Retina (tissue), 1 donor: ENCODE measurements around the gene CELF4.

ENCODE experiments used
- DNase-seq: peaks from one replicate; pipeline ENCODE4 v3.0.0-alpha.2; 2016

CELF4 gene

DNA sequence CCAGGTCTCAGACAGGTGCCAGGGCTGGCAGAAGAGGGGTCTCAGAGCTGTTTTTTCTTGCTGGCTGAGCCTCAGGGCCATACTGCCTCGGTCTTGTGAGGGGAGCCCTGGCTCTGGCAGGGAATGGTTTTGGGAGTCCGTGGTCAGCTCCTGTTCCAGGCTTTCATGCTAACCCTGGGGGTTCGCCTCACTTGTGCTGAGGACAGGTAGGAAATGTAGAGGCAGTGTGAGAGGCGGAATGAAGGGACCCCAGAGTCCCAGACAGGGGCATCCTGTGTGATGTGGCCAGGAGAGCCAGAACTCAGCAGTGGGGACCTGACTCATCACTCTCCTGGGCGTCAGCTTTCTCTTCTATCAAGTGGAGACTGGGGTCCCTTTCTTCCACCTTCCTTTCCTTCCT, 5.7 kb upstream of the CELF4 start:
- no peak for DNase-seq

DNA sequence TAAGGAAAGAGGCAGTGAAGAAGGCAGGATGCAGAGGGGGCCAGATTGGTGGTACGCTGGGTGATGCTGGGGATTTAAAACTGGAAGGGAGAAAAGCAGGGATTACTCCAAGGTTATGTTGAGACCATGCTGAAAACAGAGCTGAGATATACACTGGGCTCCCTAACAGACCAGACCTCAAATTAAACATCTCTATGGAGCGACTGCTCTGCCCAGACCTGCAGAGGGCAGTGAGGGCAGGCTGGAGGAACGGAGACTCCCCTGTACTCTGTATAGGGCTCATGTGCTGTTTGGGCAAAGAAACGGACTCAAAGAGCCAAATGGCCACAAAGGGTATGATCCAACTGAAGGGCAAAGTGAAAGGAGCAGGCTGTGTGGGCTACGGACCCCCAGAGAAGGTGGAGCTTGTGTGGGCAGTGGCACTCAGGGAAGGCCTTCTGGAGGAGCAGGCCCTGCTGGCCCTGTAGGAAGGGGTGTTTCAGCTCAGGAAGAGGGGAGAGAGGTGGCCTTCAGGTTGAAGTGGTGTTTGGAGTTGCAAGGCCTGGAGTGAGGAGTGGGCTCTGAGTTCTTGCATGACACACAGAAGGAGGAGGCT, 4.8 kb upstream of the CELF4 start:
- DNase-seq: no peak

DNA sequence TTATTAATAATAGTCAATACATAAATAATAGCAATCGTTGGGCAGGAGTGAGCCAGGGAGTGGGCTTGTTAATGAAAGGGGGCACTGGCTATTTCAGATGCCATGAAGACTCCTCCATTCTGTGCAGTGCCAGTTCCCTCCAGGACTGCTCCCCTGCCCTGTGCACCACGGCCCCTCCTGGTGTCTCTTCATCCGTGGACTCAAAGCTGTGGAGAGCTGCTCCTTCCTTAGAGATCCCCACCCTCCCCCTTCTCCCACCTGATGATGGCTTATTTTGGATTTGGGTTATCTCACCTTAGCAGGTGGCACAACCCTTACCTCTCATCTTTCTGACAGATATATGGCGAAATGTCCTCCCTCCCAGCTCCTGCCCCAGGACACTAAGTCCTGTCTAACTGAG, 3.1 kb upstream of the CELF4 start:
- no peak for DNase-seq

DNA sequence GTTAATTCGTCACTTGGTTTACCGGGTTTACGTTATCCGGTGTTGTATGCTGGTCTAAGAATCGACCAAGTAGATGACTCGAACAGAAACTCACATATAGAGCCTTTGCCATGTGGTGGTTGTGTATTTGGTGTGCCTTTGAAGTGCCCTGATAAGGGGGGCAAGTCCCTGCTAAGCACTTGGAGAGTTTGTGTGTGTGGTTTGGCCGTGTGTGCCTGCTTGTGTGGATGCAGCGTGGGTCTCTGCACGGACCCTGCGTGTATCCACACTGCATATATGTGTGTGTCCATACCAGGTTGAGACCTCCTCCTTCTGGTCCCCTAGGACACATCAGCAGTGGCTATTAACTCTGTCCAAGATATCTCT, 2.4 kb upstream of the CELF4 start:
- DNase-seq: peak; percentile 34

DNA sequence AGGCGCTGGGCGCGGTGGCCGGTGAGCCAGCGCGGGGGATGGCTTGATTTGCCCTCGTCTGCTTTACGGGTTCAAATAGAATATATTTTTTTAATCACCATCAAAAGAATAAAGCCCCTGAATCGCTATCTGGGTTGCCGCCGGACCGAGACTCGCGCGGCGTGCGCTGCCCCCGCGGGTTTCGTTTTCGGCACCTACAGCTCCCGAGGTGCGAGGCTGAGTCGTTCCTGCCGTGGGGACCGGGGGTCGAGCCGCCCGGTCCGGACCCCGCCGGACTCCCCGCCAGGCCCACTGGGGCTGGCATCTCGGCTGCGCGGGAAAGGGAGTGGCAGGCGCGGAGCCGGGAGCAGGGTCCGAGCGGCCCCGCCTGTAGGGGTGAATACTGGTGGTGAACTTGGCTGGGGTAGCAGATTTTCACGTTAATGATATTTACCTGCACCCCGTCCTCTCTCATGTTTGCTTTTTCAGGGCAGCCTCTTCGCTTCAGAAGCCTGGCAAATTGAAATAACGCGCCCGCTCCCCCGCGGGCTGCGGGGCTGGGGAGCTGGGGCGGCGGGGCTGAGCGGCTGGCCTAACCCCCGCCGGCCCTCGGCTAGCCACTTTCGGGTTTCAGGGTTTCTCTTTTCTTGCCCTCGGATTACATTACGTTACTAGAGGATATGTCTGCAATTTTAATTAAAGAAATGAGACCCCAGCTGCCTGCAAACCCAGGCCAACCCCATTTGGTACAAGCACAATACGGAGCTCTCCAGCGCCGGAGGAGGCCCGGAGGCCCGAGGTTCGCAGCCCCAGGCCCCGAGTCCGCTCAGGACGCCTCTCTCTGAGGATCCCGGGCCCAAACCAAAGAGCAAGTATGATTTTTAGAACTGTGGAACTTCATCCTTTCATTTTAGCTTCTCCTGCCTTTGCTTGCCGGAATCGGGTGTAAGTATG, 1.7 kb upstream of the CELF4 start:
- peak; percentile 71 for DNase-seq

DNA sequence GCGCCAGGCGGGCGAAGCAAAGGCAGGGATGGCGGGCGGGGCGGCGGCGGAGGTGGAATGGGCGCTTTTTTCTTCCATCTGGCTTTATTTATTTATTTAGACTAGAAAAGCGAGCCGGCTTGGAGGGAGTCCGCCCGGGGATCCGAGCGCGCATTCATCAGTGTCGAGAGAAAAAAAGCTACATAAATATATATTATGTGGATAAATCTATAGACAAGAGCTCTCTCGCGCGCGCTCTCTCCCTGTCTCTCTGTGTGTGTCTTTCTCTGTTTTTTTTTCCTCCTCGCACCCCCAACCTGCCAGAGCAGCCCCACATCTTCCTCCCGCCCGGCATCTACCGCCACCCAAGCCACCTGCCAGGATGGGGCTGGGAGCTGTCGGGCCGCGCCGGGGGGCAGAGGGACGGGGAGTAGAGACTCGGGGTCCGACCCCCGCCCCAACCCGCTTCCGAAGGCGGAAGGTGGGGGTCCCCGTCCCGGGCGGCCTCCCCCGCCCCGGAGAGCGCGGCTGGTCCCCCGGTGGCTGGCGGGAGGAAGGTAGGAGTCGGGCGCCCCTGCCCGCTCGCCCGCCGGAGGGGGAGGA, 972 bp upstream of the CELF4 start:
- DNase-seq: no peak

DNA sequence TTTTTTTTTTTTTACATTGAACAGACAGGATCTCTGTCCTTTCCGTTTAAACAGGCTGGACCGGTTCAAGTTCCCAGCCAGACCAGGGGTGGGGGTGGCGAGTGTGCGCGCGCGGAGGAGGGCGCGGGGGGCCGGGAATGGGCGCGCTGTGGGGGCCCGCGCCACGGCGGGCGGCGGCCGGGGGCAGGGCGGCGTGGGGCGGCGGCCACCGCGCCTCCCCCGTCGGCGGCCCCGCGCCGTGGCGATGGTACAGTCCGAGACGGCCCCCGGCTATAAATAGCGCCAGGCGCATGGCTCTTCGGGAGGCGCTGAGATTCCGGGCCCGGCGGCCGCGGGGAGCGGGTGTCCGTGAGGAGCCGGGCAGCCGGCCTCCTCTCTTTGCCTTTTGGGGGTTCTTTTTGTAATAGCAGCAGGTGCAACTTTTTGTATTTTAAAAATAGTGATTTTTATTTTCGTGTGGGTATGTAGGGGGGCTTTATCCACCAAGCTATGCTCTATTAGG, 430 bp upstream of the CELF4 start:
- peak; percentile 89 for DNase-seq

DNA sequence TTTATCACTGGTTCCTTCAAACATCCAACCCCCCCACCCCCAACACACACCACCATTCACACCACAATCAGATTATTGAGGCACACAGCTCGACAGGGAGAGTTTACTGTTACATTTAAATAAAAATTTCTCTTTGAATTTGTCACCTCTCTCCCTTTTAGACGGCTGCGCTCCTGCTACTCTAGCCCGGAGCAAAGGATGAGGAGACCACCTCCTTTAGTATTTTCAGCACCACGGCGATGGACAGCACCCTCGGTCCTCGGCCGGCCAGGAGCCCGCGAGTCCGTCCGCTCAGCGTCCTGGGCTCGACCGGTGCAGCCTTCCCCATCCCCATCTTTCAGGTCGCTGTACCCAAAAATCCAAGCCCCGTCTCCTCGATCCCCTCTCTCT, 892 bp downstream of the CELF4 start:
- peak; percentile 88 for DNase-seq

DNA sequence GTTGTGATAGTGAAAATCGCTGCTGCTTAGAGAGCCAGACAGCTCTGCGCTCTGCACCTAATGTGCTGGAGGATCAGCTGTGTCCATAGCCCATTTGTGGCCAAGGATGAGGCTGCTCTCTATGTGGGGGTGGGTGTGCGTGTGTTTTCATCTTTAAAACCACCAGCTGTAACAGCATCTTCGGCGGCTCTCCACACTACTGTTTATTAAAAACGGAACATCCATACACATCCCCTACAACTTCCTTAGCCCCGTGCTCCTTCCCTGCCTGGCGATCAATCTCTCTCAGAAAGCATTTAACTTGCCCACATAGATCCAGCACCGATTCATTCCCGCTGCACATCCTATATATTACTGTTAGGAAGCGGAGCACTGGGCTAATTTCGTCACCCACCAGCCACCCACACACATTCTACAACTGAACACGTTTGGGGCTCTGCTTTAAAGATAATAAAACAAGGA, 1.6 kb downstream of the CELF4 start:
- peak; percentile 55 for DNase-seq

DNA sequence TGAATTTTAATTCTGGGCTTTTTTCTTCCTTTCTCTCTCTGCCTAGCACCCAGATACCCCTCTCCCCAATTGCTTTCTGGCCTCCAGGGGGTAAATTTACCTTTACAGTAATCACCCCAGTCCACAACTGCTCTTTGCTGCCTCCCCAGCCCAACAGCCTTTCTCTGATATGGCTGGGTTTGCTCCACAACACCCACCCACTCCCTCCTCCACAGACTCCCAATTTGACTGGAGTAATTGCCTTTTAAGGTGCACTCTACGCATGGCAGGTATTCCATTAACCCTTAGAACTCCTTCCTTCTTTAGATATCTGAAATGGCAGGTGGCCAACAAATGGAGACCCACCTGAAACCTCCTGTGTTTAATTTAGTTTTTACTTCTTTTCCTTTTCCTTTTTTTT, 3.6 kb downstream of the CELF4 start:
- DNase-seq: no peak

DNA sequence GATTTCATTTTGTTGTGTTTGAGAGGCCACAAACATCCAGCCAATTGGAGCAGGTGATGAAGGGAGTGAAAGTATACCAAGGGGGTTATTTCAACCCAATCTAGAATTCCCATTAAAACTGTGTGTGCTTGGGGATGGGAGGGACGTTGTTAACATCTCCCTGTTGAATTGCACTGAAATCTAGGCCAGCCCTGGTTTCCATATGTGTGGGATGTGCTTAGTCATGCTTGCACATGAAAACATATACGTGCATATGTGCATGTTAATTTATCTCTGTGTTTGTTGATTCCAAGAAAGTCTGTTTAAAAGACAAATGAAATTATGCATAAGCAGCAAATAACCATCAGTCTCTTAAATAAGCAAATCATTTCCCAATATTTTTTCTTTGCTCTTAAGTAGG, 5.6 kb downstream of the CELF4 start:
- DNase-seq: no peak

DNA sequence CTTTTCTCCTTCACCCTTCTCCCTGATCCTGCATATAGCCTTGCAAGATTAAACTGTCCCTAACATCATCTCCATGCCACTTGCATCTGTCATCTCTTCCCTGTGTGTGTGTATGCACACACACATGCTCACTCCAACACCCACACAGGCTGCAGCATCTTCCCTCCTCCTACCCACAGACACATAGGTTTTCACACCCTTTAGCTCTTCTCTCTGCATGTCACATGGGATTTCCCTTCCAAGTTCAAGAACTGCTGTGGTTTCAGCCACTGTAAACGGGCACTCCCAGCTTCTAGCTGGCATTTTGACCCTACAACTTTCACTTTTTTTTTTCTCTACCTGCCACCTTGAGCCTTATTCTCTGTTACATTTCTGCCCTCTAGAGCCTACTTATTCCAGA, 6.4 kb downstream of the CELF4 start:
- no peak for DNase-seq

DNA sequence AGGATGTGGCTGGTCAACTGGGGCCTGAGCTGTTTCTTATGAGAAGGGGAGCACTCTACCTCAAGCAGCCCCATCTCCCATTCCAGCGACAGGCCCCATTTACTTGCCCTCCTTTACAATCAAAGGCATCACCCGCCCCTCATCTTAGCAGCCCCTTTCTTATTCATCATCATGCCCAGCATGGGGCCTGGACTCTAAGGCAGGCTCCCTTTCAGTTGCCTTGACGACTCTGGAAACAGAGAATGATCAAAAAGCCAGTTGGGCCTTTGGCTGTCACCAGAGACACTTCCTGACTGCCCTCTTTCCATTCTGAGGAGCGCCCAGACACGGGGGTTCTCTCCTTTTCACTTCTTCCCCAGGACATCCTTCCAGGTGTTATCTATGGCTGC, 11.2 kb downstream of the CELF4 start:
- DNase-seq: no peak

DNA sequence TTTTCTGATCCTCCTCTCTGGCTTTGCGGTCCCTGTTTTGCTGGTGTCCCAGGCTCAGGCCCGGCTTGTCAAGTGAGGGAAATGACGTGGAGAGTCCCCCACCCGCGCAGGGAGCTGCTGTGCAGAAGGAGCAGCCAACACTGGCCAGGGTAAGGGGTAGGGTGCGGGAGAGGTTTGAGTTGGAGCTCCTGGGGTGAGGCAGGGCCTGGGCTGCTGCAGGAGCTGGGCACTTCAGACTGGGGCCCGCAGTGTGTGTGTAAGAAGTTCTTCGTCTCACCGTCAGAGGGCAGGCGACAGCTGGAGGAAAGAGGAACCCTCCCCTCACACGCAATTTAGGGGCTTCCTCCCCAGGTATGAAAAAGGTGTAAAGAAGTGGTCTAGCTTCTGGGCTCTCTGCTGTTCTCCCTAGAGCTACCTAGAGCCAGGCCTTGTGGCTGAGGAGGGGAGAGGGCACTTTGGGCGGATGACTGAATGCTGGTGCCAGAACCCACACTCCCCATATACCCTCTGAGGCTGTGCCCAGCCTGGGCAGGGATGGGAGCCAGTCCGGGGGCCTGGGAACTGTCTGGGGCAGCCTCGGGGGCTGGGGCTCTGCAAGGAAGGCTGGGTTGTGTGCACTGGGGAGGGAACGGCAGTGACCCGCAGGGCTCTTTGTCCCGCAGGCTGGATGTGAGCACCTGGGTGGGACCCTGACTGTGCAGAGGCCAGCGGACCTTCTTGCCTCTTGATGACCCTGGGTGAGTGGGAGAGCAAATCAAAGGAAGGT, 11.8 kb downstream of the CELF4 start:
- no peak for DNase-seq

DNA sequence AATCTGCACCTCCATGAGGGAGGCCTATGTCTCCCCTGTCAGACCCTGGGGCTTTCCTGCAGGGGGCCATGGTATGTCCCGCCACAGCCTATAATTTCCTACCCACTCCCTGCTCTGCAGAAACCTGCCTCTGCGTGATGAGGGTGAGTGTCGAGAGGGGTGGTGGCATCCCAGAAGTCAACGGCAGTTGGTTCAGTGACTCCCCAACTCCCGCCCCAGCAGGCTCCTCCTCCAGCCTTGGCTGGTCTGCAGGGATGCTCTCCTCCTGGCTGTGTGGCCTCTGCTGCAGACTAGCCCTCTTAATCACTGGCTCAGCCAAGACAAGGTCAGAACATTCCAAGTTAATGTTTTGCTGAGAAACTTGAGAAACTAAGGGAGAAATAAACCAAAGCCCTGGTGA, 13.3 kb downstream of the CELF4 start:
- DNase-seq: no peak

DNA sequence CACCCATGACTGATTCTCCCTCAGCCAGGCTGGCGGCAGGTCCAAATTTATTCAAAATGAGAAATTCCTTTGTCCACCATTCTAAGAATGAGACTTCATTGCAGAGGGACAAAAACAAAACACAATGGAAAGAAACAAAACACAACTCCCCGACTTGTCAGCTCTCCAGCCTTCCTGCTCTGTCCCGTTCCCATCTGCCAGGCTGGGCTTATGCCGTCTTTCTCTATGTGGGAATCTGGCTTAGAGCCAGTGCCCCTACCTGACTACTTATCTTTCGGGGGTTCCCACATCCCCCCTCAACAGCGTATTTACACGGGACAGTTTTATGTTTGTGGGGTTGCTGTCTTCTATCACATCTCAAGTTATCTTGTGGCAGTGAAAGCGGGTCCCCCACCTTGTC, 13.8 kb downstream of the CELF4 start:
- DNase-seq: no peak

DNA sequence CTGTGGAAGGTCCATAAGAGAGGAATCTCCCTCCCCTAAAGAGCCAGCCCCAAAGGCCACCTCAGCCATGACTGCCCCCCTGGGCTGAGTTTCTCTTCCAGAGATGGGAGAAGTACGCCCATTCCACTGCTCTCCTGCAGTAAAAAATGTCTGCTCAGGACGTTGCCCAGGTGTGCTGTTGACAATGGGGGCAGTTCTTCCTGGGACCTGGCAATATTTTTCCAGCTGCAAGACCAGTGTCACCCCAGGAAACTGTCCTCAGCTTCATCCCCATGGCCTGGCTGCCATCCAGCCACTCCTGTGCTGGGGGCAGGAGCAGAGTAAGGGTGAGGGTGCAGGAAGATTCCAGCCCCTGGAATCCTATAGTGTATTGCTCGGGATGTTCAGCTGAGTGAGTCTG, 14.3 kb downstream of the CELF4 start:
- DNase-seq: no peak

DNA sequence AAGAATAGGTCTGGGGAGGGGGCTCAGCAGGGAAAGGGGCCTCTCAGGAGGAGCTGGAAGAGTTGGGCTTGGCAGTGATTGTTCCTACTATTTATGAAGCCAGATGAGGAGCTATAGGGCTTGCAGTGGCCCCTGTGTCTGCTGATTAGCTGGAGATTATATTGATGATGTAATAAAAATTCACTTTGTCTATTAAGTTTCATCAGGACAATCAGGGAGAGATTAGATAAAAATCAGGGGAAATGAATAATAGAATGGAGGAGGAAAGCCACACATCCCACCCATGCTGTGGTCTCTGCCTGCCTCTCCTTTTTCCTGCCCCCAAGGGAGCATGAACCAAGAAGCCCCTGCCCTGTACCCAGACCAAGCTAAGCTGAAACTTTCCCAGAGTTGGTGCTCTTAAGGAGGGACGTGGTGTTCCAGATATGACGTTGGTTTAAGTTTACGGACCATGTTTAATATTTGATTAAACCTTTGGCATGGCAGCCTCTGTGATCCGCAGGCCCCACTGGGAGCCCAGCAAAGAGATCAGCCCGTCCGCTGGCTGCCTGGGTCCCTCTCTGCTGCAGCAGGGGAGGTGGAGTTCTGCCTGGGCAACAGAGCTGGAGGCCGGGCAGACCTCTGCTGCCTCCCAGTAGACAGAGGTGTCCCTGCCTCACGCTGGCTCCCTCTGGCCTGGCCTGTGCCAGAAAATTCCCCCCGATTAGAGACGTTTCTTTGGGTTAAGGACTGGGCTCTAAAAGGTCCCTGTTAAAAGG, 15.3 kb downstream of the CELF4 start:
- no peak for DNase-seq

DNA sequence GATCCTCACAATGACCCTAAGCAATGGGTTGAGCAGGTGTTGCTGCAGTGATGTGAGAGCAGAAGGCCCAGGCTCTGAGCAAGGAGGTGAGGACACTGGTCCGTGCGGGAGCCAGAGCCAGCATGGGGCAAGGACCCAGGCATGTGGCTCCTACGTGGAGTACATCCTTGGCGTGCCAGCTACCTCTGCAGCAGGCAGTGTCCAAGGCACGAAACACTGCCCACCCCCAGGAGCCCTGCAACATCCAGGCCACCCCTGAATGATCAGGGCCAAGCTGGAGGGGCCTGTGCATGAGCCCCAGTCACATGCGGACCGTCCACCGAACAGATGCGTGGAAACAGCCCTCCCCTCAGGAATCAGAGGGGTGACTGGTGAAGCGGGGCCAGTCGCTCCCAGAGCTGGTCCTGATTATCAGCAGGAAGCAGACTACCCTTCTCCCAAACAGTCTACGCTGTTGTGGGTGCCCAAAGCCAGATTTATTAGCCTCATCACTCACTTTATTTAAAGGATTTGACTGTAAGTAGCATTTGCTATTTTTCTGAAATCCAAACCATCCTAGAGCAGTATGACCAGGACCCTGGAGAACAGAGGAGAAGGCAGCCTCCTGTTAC, 16.8 kb downstream of the CELF4 start:
- no peak for DNase-seq

DNA sequence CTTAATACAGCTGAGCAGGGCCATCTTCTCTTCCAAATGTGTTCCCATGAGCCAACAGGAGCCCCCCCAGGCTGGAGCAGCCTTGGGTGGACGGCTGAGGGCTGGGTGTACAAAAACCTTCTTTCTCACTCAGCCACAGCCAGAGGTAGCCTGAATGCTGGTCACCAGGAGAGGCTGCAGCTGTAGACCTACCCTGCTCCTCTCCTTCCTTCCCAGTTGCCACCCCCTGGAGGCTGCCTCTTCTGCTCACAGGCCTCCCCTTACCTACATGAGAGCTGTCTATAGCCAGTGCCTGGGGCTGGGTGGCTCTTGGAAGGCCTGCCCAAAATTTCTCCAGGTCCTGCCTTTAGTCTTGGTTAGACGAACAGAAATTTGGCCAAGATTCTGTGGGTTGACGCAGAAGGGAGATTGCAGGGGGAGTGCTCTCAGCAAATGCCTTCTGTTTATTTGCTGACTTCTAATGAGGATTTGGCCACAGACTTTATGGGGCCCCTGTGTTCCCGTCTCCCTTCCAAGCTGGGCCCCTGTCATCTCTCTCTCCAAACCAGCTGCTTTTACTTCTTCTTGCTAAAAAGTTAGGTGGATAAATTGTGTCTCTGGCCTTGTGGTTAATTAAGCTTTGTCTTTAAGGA, 18.3 kb downstream of the CELF4 start:
- no peak for DNase-seq

DNA sequence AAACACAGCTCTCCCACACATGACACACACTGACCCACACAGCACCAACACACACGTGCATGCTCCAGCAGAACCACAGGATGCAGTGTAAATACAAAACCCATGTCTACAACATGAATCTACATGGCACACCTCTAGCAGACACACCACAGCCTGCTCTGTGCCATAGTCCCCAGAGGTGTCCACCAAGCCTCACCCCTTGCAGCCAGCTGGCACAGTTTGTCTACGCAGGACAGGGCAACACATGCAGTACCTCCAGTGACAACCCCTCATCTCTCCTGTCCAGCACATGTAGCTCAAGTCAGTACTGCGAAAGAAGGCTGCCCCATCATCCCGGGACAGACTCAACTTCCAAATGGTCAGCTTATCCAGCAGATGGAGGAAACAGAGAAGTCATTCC, 18.9 kb downstream of the CELF4 start:
- DNase-seq: no peak

DNA sequence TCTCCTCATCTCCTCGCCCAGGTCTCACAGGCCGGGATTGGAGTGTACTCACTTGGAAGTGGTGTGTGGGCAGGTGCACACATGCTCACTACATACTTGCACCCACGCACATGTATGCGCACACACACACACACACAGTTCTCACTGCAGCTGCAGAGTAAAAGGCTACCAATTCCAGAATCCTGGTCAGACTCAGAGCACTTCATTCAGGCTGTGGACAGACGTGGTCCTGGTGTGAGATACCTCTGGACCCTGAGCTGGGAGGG, 19.4 kb downstream of the CELF4 start:
- DNase-seq: no peak
